Astrocyte (in vitro differentiated cells and primary cell): ENCODE measurements around the gene AGPS.
"Not testable (repeated sequence)": the region's sequence is repeated elsewhere in the genome, so short reads cannot be mapped to it uniquely, and the experiment has no call there.

Source experiments
- CTCF ChIP-seq: IDR thresholded peaks from 2 replicates; pipeline ENCODE4 v1.5.1; 2011; ENCODE audit warnings: low read depth, mild to moderate bottlenecking, inconsistent platforms, low read length, moderate library complexity; ENCODE audit not compliant: insufficient read depth
- EZH2 ChIP-seq: IDR thresholded peaks from 2 replicates; pipeline ENCODE4 v1.6.1; 2012; ENCODE audit warnings: mild to moderate bottlenecking, low read length, inconsistent platforms; ENCODE audit not compliant: insufficient read depth

- not testable (repeated sequence) for TF ChIP-seq CTCF, EZH2
Measured at GRCh38 chr2:177424620-177425019, 32.0 kb downstream of the AGPS start.
